Measurements from ENCODE around the gene PAPPA2.

Gene PAPPA2

DNA sequence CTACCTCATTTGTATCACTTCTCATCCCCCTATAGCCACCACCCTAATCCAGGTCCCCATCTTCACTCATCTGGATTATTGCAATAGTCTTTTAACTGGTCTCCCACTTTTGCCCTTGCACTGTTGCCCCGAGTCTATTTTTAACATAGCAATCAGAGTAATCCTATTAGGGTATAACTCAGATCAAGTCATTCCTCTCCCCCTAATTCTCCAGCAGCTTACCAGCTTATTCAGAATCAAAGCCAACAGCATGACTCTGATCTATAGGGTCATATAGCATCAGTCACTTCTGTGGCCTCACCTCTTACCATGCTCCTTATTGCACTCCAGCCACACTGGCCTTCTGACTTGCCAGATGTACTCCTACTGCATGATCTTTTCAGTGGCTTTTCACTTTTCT lies 140.7 kb downstream of the PAPPA2 start:
- no peak overlapping the region for H3K4me3 ChIP-seq (ENCODE audit: low read depth, low read length)
- TF ChIP-seq, protein P1, sequence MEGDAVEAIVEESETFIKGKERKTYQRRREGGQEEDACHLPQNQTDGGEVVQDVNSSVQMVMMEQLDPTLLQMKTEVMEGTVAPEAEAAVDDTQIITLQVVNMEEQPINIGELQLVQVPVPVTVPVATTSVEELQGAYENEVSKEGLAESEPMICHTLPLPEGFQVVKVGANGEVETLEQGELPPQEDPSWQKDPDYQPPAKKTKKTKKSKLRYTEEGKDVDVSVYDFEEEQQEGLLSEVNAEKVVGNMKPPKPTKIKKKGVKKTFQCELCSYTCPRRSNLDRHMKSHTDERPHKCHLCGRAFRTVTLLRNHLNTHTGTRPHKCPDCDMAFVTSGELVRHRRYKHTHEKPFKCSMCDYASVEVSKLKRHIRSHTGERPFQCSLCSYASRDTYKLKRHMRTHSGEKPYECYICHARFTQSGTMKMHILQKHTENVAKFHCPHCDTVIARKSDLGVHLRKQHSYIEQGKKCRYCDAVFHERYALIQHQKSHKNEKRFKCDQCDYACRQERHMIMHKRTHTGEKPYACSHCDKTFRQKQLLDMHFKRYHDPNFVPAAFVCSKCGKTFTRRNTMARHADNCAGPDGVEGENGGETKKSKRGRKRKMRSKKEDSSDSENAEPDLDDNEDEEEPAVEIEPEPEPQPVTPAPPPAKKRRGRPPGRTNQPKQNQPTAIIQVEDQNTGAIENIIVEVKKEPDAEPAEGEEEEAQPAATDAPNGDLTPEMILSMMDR (IDR thresholded peaks at IDR 0.05; ENCODE audit: borderline replicate concordance, insufficient read depth, low read depth, low read length), result no peak

DNA sequence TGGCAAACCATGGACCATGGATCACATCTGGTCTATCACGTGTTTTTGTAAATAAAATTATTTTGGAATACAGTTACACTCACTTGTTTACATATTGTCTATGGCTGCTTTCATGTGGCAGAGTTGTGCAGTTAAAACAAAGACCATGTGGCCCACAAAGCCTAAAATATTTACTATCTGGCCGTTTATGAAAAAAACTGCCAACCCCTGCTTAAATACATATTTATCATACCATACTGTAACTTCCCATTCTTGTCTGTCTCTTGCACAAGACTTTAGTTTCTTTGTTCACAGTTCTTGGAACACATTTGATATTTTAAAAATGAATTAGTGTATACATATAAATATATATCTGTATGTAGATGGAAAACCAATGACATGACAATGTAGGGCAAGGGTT lies 141.5 kb downstream of the PAPPA2 start:
- TF ChIP-seq, protein P1 (IDR thresholded peaks at IDR 0.05; ENCODE audit: borderline replicate concordance, insufficient read depth, low read depth, low read length), result no peak
- H3K4me3 ChIP-seq (ENCODE audit: low read depth, low read length), result no peak overlapping the region

DNA sequence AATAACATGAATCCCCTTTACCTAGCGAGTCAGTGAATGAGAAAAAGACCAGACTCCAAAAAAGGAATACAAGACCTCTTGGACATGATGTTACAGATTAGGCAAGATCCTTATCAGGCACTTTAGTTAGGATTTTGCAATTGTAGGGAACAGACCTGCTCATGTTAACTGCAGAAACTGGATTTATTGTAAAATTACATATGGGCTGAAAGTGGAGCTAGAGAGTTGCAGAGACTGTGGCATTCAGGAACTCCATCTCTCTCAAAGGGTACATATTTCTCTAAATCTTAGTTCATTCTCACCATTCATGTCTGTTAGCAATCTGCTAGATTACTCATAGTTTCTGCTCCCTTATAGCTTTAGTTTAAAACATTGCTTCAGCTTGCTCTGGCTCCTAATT lies 142.2 kb downstream of the PAPPA2 start:
- TF ChIP-seq, protein P1 (IDR thresholded peaks at IDR 0.05; ENCODE audit: borderline replicate concordance, insufficient read depth, low read depth, low read length), result no peak
- H3K4me3 ChIP-seq (ENCODE audit: low read depth, low read length), result no peak overlapping the region

DNA sequence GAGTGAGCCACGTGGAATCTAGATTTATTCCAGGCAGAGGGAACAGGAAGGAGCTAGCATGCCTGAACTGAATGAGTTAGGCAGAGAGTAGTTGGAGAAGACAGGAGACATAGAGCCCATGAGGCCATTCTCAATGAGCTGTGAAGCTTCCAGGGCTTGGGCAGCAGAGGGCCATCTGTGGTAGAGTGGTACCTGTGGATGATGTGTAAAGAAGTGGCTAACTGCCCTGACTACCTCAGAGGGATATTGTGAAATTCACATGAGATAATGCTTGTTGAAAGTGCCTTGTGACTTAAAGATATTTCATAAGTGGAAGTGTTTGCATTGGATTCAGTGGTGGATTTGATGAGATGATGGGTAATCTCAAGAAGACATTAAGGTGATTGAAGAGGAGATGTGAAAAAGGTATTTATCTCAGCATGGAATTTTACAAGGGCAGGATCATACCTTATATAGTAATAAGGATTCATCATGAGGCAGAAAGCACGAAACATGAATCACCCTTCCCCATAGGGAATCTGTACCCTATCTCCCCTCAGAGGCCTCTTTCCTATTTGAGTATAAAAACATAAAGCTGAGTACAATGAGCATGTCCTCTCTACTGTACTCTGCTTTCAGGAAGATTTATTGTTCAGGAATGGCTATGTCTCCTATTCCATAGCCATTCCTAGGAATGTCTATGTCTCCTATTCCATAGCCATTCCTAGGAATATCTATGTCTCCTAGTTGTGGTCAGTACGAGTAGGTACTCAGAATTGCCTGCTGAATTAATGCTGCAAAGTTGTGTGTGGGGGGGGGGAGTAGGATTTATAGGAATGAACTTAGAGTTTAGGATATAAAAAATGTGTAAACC lies 146.8 kb downstream of the PAPPA2 start:
- TF ChIP-seq, protein P1 (IDR thresholded peaks at IDR 0.05; ENCODE audit: borderline replicate concordance, insufficient read depth, low read depth, low read length), result no peak
- H3K4me3 ChIP-seq (ENCODE audit: low read depth, low read length), result no peak overlapping the region

DNA sequence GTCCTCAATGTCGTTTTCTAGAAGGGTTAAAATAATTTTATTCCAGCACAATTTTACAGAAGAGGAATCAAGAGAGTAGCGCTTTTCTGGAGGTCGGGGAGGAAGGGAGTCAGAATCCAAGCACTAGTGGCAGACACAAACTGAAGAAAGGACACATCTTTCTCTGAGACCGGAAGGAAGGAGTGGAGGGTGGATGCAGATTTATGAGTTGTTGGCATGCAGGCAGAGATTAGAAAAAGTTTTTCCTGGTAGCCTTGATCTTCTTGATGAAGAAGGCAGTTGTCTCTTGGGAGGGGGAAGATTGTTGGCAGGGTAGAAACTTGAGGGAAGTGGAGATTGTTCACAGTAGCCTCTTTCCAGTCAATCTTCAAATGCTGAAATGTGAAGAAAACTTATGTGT lies 149.8 kb downstream of the PAPPA2 start:
- no peak overlapping the region for H3K4me3 ChIP-seq (ENCODE audit: low read depth, low read length)
- TF ChIP-seq, protein P1 (IDR thresholded peaks at IDR 0.05; ENCODE audit: borderline replicate concordance, insufficient read depth, low read depth, low read length), result no peak

DNA sequence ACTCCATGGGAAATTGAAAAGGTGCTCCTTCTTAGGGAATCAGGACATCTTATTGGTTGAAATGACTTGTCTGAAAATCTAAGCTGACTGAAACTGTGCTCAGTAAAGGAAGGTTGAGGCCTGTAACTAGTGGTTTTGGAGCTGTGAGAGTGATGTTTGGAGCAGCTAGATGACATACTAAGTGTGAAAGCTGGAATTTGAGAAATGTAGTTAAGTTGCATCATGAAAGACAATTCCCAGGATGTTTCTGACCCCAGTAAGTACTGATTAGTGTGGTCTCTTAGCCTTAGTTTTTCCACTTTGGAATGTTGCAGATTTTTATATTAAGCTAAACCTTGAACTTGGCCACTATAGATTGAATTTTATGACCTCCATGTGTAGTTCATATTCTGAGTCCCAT lies 154.9 kb downstream of the PAPPA2 start:
- H3K4me3 ChIP-seq (ENCODE audit: low read depth, low read length), result no peak overlapping the region
- TF ChIP-seq, protein P1 (IDR thresholded peaks at IDR 0.05; ENCODE audit: borderline replicate concordance, insufficient read depth, low read depth, low read length), result no peak

DNA sequence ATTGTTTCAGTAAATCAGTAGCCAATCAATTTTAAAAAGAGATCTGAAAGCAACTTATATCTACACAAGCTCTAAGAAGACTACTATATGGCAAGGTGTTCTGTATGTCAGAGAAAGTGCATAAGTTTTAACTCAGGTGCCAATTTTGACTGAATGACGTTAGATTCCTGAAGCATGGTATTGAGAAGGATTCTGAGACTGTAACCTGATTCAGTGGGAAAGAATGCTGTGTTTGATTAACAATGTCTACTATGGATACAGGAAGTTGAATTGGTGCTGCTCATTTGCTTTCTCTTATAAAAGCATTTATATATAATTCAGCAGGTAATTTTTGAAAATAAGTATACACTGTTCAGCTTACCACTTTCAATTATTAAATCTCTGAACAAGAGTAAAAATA lies 156.3 kb downstream of the PAPPA2 start:
- no peak overlapping the region for H3K4me3 ChIP-seq (ENCODE audit: low read depth, low read length)
- TF ChIP-seq, protein P1 (IDR thresholded peaks at IDR 0.05; ENCODE audit: borderline replicate concordance, insufficient read depth, low read depth, low read length), result no peak

Measured in GM12875 (cell line).